22Rv1 (cell line): Measurements from ENCODE around the gene TPRX1.
"Not testable (repeated sequence)": the region's sequence is repeated elsewhere in the genome, so short reads cannot be mapped to it uniquely, and the experiment has no call there.

Source experiments
- CTCF ChIP-seq: fragments of 450-650 bp; IDR thresholded peaks from 2 replicates; pipeline ENCODE4 v1.5.1; 2017; ENCODE audit warnings: mild to moderate bottlenecking
- ZFX ChIP-seq: fragments of 450-650 bp; IDR thresholded peaks from 2 replicates; pipeline ENCODE4 v1.6.1; 2017; ENCODE audit warnings: antibody characterized with exemption, borderline replicate concordance

GRCh38 chr19:47804451-47804850, at the start of gene TPRX1:
- not testable (repeated sequence) for TF ChIP-seq ZFX, CTCF
